Putamen (tissue), 1 donor: ENCODE data around the gene GOLGA6L25.
"Not testable (repeated sequence)": the region's sequence is repeated elsewhere in the genome, so short reads cannot be mapped to it uniquely, and the experiment has no call there.

ENCODE experiments used
- DNase-seq: peaks from one replicate; pipeline ENCODE4 v3.0.0-alpha.2; 2016; ENCODE audit warnings: low spot score

Gene GOLGA6L25

DNA sequence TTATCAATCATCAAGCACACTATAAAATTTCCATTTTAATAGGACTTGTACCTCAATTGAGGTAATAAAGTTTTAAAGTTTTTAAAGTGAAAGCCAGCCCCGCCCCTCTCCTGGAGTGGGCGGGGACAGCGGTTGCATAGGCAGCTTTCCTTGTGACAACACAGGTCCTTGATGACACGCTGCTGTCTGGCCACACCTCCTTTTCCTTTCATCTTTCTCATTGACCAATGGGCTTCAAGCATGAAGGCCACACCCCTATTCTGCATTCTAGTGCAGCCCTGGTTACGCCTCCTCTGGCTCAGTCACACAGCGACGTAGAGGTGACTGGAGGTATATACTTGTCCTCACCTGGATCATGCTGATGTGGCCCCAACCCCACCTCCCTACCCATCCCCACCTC, at the start of gene GOLGA6L25:
GOLGA6L25 (plus strand) TSS at position 301 of the 400 bp plus-strand sequence; CDS start at position 362, 61 bp downstream.
- DNase-seq = not testable (repeated sequence)

DNA sequence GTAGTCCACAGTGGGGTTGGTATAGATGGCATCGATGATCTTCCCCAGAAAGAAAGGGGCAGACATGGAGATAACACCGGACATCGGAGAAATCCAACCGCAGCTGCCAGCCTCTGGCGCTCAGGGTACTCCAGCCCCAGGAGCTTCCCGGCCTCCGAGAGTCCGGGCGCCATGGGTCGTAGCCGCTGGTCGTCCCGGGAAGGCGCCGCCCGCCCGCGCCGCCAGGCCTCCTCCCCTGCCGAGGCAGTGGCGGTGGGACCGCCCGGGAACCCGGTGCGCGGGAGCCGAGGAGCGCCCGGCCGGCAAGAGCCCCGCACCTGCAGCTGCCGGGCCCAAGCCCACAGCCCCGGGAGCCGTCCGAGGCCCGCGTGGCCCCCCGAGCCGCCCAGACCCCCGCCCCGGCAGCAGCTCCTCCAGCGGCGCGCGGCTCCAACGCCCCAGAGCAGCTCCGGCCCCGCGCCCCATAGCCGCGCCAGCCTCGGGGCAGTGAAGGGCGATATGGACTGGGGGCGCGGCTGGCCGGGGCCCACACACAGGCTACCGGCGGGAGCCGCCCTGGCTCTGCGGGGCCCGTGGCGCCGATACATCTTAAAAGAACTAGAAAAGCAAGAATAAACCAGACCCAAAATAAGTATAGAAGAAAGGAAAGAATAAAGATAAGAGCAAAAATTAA, 45.0 kb upstream of the GOLGA6L25 start:
- DNase-seq = not testable (repeated sequence)

DNA sequence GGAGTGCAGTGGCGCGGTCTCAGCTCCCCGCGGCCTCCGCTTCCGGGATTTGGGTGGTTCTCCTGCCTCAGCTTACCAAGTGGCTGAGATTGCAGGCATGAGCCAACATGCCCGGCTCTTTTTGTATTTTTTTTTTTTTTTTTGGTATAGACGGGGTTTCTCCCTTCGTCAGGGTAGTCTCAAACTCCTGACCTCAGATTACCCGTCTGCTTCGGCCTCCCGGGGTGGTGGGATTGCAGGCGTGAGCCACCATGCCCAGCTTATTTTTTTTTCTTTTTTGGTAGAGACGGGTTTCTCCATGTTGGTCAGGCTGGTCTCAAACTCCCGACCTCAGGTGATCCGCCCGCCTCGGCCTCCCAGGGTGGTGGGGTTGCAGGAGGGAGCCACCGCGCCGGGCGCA, 39.2 kb upstream of the GOLGA6L25 start:
- not testable (repeated sequence) for DNase-seq

GRCh38 chr15:28515208-28515607, 38.2 kb upstream of the GOLGA6L25 start:
- not testable (repeated sequence) for DNase-seq

DNA sequence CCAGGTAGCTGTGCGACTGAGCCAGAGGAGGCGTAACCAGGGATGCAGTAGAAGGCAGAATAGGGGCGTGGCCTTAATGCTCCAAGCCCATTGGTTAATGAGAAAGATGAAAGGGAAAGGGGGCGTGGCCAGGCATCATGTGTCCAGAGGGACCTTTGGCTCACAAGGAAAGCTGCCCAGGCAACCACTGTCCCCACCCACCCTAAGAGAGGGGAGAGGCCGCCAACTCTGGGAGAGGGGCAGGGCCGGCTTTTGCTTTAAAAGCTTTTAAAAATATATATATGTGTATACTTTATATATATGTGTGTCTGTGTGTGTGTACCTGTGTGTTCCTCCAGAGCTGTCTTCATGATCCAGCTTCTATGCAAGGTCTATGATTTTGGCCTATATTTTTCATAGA, 20.4 kb upstream of the GOLGA6L25 start, which contains the start of gene GOLGA8G:
GOLGA8G (minus strand) TSS at position 18 of the 400 bp plus-strand sequence. CDS start 62 bp downstream, outside the sequence.
- not testable (repeated sequence) for DNase-seq

DNA sequence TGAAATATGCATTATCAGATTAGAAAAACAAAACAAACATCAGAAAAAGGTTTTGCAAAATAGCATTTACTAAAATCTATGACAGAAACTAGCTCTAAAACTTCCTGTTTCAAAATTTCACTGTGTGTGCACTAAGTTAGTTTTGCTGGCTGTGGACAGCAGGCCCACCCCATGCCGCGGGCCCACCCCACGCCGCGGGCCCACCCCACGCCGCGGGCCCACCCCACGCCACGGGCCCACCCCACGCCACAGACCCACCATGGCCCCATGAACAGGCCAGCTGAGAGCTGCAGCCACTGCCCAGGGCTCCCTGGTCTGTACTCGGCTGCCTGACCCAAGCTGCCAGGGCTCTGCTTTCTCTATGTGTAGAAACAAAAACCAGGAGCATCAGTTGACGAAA, 20.0 kb downstream of the GOLGA6L25 start:
- not testable (repeated sequence) for DNase-seq

- not testable (repeated sequence) for DNase-seq
These were observed 35.7 kb downstream of the GOLGA6L25 start for GRCh38 chr15:28588977-28589606.

- DNase-seq = not testable (repeated sequence)
These were observed 36.4 kb downstream of the GOLGA6L25 start for GRCh38 chr15:28589769-28590168.

GRCh38 chr15:28592395-28592794, 39.0 kb downstream of the GOLGA6L25 start:
- not testable (repeated sequence) for DNase-seq

GRCh38 chr15:28593424-28594129, 40.2 kb downstream of the GOLGA6L25 start:
- DNase-seq = not testable (repeated sequence)

GRCh38 chr15:28597471-28597870, 44.1 kb downstream of the GOLGA6L25 start:
- DNase-seq = not testable (repeated sequence)

GRCh38 chr15:28598209-28598608, 44.8 kb downstream of the GOLGA6L25 start:
- DNase-seq = not testable (repeated sequence)

- DNase-seq = not testable (repeated sequence)
These were observed 48.8 kb downstream of the GOLGA6L25 start for GRCh38 chr15:28602152-28602551.
